ENCODE measurements around the gene JUND.
A peak's percentile ranks its signal among the peaks of the same experiment; 100 is the strongest.

JUND gene

DNA sequence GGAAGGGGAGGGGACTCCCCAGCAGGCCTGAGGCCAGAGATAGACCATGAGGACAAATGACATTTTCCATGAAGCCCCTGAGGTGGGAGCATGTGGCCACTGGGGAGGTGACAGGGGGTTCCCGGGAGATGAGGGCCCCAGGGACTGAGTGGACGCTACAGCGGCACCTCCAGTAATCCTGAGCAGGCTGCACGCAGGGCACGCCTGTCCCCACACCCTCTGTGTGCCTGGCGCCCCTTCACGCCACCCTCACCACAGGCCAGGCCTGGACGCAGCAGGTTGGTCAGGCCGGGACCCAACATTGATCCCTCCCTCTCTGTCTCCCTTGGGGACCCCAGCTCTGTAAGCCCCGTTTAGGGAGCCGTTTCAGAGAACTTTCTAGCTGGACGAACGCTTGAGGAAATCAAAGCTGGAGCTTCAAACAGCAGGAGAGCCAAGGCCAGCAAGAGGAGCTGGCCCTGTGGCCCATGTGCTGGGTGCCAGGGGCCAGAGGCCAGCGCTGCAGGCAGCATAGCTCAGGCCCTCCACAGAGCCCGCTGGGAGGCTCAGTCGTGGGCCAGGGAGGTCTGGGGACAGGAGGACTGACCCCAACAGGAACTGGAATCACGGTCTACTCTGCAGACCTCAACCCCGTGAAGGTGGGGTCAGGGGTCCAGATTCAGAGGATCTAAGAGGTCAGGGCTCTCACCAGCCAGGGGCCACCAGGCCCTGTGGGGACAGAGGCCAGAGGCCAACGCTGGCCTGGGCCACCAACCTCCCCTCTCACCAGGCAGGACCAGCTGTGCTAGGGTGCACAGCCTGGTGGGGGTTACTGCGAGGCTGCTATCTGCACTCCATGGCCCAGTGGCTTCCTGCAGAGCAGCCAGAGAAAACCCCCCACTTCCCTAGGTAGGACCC is 26.9 kb upstream of the JUND start:
- DNase-seq (ENCODE audit: low spot score), result no peak

DNA sequence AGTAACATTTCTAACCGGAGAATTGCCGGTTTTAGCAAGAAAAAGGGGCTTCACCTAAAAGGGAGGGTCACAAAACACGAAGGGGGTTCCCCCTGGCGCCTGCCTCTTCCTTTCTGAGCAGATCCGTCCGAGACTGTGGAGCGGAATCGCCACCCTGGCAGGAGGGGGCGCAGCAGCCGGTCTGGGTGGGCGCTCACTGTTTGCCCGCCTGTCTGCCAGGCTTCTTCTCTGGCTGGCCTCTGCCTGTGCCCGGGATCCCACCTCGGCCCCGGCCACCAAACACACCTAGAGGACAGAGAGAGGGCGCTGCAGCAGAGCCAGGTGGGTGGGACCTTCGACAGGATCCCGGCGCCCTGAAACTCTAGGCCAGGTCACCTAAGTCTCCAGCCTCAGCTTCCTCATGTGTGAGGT is 25.9 kb upstream of the JUND start:
- DNase-seq (ENCODE audit: low spot score), result no peak

DNA sequence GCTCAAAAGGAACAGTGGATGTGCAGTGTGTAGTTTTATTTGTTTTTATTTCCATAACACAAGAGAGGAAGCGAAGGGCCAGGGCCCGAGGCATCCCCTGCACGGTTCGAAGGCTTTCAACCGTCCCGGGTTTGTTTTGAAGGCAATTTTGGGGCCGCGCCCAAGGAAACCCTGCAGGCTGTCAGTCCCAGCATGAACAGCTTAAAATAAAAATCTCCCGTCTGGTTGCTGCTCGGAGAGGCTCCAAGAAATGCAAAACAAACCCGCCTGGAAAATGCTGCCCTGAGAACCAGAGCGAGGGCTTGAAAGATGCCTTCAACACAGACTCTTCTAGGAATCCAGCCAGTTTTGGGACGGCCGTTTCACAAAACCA is 25.5 kb upstream of the JUND start:
- DNase-seq (ENCODE audit: low spot score), result no peak

DNA sequence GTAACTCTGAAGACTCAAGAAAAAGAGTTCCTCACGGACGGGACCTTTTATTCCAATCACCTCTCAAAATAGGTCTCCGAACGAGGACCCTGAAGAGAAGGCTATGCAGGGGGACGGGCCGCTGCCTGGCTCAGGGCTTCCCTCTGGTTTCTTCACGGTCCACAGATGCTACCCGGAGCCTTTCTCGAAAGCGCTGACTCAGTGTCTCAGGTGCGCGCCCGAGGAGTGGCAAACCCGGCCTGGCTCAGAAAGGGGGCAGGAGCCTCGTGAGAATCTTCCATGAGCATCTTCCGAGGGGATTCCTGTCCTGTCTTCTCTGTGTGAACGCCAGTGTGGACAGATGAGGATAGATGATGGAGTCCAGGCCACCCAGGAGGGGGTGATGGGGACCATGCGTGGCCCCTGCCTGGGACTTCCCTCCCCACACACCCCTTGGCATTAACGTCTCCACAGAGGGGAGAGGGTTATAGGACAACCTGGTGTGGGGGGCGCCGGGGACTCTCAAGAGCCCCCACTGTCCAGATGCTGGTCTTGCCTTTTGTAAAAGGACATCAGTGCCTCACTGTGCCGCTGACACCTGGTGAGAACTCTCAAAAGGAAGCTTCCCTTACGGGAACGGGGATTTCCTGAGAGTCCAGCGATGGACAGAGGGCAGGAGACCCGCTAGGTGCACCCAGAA is 24.9 kb upstream of the JUND start:
- no peak for DNase-seq (ENCODE audit: low spot score)

DNA sequence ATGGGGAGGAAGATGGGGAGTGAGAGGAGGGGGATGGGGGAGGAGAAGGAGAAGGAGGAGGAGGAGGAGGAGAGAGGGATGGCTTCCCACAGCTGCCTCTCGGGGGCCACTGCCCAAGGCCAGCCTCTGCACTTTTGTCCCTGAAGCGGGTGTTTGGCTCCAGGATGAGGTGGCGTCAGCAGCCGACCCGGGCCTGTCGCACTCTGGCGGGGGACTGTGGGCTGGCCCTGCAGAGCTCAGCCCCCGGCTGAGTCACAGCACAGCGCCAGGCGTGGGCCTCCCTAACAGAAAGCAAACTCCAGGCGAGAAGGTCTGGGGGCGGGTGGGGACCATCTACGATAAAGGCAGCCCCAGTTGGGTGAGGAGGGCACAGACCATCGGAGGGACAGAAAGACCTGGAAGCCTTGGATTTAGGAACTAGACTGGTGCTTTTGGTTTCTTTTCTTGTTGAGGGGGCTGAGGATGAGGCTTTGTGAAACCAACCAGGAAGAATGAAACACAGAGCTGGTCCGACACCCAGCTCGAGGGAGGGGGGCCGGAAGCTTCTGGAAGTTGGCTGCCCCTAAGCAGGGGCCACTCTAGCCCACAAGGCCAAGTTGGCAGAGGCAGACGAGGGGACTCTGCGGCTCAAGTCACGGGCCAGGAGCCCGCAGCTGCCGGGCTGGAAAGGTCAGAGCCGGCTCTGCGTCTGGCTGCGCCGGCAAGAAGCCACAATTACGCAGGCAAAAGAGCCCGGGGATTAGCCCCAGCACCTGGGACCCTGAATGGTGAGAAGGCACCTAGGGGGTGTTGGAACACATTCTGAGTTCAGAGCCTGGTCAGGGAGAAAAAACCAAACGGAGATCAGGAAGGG is 23.3 kb upstream of the JUND start:
- DNase-seq (ENCODE audit: low spot score), result peak; percentile 85

DNA sequence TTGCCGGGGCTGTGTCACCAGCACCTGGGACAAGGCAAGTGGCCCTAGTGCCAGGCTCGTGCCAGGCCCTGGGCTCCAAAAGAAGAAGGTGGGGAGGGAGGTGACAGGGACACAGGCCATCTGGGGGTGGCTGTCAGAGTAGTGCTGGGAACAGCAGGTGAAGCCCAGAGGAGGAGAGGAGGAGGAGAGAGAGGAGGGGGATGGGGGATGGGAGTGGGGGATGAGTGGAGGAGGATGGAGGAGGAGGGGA is 22.7 kb upstream of the JUND start:
- no peak for DNase-seq (ENCODE audit: low spot score)

DNA sequence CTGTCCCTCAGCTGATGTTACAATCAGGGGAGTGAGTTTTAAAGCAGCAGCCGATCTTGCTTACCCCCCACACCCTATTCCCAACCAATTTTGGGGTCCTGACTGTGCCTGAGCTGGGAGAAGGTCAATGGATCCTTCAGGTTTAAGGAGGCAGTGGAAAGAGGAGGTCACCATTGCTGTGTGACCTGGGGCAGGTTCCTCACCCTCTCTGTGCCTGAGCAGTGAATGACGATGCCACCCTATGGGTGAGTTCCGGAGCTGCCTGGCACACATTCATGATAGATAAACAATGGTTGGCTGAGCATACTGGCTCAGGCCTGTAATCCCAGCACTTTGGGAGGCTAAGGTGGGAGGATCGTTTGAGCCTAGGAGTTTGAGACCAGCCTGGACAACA is 20.3 kb upstream of the JUND start:
- DNase-seq (ENCODE audit: low spot score), result no peak

DNA sequence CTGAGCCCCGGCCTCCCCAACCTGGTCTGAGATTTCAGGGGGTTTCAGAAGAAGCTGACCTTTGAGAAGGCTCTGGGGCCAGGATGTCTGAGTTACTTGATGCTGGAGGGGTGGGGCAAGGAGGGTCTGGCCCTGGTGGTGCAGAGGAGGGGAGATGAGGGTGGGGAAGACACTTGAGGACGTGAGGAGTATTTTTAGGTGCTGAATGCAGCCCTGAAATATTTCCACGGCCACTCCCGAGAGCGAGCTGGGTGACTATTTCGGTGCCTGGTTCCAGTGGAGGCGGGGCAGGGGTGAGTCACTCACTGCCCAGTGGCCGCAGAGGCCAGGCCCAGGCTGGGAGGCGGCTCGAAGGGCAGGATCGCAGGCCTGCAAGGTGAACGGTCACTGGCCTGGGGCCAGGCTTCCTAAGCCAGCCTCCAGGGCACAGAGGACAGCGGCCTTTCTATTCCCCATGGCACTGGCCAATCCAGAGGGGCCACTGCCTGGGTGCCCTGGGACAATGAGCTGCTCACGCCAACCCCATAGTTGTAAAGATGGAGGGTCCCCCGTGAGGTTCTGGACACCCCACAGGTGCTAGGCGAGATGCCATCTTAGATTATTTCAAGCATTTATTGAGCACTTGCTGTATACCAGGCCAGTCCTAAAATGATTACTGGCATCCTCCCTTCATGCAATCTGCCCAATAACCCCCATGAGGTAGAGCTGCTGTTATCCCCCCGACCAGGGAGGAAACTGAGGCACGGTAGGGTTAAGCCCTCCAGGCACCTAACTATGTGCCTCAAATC is 19.7 kb upstream of the JUND start:
- no peak for DNase-seq (ENCODE audit: low spot score)

DNA sequence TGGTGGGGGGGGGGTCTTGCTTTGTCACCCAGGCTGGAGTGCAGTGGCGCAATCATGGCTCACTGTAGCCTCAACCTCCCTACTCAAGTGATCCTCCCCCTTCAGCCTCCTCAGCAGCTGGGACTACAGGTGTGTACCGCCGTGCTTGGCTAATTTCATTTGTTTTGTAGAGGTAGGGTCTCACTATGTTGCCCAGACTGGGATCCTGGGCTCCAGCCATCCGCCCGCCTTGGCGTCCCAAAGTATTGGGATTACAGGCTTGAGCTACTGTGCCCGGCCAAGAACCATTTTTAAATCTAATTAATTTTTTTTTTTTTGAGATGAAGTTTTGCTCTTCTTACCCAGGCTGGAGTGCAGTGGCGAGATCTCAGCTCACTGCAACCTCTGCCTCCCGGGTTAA is 18.2 kb upstream of the JUND start:
- no peak for DNase-seq (ENCODE audit: low spot score)

DNA sequence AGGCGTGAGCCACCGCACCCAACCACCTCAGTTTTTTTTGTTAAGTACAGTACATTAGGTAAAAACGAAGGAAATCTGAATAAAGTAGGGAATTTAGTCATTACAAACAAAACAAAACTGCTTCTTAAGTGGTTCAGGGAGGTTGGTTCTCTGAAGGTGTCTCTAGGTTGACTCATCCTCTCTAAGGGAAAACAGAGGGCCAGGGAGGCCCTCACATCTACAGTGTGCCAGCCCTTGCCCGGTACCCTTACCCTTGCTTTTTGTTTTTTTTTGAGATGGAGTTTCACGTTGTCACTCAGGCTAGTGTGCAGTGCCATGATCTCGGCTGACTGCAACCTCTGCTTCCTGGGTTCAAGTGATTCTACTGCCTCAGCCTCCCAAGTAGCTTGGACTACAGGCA is 17.2 kb upstream of the JUND start:
- no peak for DNase-seq (ENCODE audit: low spot score)

DNA sequence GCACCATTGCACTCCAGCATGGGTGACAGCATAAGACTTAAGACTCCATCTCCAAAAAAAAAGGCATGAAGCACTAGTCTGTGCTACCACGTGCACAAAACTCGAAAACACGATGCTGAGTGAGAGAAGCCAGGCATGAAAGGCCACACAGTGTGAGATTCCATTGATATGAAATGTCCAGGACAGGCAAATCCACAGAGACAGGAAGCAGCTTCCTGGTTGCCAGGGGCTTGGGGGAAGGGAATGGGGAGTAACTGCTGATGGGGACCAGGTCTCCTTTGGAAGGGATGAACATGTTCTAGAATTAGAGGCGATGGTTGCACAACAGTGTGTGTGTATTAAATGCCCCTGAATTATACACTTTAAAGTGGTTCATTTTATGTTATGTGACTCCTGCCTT is 15.9 kb upstream of the JUND start:
- no peak for DNase-seq (ENCODE audit: low spot score)

DNA sequence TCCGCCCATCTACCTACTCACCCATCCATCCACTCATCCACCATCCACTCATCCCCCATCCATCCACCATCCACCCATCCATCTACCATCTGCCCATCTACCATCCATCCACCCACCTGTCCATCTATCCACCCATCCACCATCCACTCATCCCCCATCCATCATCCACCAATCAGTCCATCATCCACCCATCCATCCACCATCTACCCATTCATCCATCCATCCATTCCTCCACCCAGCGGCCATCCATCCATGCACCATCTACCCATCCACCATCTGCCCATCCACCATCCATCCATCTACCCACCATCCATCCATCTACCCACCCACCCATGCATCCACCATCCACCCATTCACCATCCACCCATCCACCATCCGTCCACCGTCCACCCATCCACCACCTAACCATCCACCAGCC is 13.6 kb upstream of the JUND start:
- DNase-seq (ENCODE audit: low spot score), result no peak

DNA sequence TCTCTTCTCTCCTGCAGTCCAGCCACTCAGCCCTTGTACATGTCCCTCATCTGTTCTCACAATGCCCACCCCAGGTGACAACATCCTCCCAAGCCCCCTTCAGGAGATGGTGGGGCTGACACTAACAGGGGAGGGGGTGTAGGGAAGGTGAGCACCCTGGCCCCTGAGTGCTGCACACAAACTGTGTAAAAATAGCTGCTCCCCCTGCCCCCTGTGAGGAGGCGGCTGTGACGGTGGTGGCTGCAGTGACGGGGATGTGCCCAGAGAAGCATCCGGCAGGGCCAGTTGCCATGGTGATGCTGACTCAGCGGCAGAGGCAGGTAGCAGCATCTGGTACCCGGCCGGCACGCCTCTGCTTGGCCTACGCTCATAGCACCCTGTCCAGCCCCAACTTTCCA is 13.0 kb upstream of the JUND start:
- no peak for DNase-seq (ENCODE audit: low spot score)

DNA sequence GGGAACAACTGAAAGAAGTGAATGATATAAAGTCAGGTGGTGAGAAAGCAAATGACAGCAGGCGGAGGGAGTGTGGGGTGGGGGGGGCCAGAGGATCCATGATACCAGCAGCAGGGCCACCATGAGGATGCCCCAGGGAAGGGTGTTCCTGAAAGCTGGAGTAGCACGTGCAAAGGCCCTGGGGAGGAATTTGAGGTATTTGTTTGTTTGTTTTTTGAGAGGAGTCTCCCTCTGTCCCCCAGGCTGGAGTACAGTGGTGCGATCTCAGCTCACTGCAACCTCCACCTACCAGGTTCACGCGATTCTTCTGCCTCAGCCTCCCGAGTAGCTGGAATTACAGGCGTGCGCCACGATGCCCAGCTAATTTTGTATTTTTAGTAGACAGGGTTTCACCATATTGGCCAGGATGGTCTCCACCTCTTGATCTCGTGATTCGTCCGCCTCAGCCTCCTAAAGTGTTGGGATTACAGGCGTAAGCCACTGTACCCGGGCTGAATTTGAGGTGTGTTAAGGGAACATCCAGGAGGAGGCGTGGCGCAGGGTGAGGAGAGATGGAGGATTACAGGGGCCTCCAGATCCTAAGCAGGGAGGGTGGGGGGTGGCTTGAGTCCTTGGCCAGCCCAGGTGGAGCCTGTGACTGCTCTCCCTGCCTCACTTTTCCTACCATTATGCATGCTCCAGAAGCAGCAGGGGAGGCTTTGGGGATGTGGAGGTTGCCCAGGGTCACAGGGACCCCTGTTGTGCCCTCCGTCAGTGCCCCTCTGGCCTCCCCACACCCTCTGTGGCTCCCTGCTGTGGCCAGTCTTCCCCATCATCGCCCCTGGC is 12.4 kb upstream of the JUND start:
- DNase-seq (ENCODE audit: low spot score), result no peak

DNA sequence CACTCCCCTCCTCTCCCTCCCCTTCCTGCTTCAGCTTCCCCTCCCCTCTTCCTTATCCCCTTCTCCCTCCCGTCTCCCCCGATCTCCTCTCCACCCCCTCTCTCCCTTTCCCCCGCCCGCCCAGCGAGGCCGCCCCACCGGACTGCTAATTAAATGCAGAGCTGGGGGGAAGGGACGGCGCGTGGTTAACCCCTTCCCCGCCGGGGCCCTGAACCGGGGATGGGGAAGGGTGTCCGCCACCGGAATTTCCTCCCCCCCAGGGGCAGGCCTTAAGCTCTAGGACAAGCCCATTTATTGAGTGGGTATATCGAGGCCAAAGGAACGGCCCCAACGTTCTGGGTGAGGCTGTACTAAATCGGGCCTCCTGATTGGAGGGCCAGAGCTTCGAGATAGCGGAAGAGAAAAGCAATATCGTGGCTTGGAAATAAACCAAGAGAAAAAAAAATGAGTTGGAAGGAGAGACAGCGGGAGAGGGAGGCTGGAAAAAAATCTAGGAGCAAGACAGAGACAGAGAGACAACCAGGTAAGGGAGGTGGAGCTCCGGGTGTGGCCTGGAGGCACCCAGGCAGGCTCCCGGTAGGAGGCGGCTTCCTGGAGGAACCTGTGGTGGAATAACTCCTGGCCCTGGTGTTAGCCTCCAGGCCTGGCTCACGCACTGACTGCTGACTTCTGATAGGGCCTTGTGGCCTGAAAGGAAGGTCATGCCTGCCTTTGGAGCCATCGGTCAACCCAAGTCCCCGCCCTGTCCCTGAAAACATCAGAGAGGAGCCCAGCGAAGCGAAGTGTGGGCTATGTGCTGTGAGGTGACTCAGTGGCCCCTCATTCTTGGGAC is 11.6 kb upstream of the JUND start:
- no peak for DNase-seq (ENCODE audit: low spot score)

DNA sequence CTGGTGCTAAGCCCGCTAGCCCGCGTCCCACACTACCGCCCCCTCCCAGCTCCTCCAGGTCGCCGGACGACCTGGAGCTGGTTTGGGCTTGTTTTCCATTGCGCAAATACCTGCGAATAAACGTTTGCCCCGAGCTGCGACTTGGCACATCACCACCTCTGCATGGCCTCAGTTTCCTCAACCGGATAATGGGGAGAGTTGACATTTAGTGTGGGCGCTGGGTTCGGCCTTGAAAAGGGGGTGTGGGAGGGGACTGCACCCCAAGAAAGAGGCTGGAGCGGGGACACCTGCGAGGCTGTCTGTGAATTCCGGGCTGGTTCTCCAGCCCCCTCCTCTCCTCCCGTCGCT is 11.0 kb upstream of the JUND start:
- no peak for DNase-seq (ENCODE audit: low spot score)

DNA sequence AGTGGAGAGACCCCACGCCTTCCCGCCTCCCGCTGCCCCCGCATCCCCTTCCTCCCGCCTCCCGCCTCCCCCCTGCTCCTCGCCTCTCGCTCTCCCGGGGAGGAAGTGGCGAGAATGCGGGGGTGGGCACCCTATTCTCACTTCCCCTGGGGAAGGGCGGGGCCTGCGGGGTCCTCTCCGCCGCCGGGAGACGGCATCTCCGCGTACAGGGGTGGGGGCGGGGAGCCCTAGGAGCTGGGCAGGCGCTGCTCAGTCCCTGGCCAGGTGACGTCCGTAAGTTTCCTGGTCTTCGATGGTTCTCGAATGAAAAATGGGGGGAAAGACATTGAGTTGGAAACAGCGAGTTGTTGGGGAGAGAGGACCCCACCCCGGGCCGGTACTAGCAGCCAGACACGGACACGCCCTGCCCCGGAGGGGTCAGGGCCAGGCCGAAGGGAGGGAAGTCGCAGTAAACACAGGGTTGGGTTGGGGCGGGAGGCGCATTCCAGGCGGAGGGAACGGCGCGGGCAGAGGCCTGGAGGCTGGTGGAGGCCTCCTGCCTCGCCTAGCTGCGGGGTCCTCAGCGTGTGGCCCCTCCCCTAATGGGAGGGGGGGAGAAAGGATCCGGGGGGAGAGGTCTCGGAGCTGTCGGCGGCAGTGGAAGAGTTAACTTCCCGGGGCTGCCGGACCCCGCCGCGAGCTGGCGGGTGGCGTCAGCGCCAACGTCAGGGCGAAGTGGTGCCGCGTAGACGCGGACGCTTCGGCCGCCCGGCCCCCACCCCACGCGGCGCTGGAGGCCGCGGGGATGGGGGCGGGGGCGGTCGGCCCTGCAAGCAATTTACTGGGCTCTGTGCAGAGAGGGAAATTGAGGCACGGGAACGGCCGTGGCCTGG is 10.4 kb upstream of the JUND start:
- DNase-seq (ENCODE audit: low spot score), result peak; percentile 75

DNA sequence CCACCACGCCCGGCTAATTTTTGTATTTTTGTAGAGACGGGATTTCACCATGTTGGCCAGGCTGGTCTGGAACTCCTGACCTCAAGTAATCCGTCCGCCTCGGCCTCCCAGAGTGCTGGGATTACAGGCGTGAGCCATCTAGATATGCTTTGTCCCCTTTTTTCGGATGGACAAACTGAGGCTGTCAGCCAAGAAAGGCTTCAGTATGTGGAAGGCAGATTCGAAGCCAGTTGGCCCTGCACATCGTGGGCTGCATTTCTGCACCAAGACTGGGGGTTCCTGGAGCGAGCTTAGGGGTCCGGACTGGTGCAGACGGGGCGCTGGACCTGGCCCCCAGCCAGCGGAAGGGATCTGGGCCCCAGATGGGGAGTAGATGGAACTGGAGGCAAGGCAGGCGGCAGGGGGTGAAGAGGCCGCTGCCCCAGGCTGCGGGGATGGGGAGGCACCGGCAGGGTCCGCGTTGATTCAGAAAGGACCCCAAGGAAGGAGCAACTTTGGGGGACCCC is 9.7 kb upstream of the JUND start:
- no peak for DNase-seq (ENCODE audit: low spot score)

DNA sequence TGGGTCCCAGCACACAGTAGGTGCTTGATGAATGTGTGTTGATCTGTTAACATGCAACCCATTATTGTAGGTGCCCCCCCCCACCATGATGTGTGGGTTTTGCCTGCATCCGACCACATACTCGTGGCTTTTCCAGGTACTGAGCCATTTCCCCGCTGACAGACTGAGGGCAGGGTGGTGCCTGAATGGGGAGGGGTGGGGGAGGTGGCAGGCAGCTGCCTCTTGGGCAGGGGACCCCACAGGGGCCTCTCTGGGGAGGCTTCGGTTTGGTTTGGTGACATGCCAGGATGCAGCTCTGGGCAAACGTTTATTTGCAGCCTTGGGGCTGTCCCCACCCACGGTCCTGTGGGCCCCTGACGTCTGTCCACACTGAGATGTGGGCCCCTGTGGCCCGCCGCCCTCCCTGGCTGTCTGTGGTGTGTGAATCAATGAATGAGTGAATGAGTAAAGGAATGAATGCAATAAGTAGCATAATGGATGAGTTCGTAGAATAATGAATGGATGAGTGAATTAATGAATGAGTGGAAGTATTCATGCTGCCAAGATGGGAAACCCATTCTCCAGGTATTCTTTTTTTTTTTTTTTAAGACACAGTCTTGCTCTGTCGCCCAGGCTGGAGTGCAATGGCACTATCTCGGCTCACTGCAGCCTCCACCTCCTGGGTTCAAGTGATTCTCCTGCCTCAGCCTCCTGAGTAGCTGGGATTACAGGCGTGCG is 9.0 kb upstream of the JUND start:
- no peak for DNase-seq (ENCODE audit: low spot score)

Data from putamen (tissue), 1 donor.